GM19467 (cell line): ENCODE data around the gene AFAP1L2.
"Not testable (repeated sequence)": the region's sequence is repeated elsewhere in the genome, so short reads cannot be mapped to it uniquely, and the experiment has no call there.

Experiments
- ATAC-seq: cut with Tn5 transposase; IDR thresholded peaks from one replicate; pipeline ENCODE4 v1.9.1; 2021; ENCODE audit warnings: mild to moderate bottlenecking, moderate library complexity; ENCODE audit not compliant: unreplicated experiment

The AFAP1L2 gene

GRCh38 chr10:114364726-114365125 lies 39.6 kb downstream of the AFAP1L2 start:
- no peak for ATAC-seq

- ATAC-seq: no peak
Observed at GRCh38 chr10:114363745-114364454, 40.4 kb downstream of the AFAP1L2 start.

GRCh38 chr10:114362826-114363355 lies 41.4 kb downstream of the AFAP1L2 start:
- ATAC-seq: no peak

- no peak for ATAC-seq
Observed at GRCh38 chr10:114359953-114360345, 44.4 kb downstream of the AFAP1L2 start.

- ATAC-seq: no peak
Observed at GRCh38 chr10:114359041-114359952, 45.0 kb downstream of the AFAP1L2 start.

GRCh38 chr10:114357515-114357996 lies 46.7 kb downstream of the AFAP1L2 start:
- no peak for ATAC-seq

- no peak for ATAC-seq
Observed at GRCh38 chr10:114356751-114357514, 47.4 kb downstream of the AFAP1L2 start.

- no peak for ATAC-seq
Observed at GRCh38 chr10:114356126-114356525, 48.2 kb downstream of the AFAP1L2 start.

GRCh38 chr10:114353383-114353782 lies 50.9 kb downstream of the AFAP1L2 start:
- ATAC-seq: no peak

- ATAC-seq: no peak
Observed at GRCh38 chr10:114352653-114353298, 51.5 kb downstream of the AFAP1L2 start.

GRCh38 chr10:114350751-114351150 lies 53.6 kb downstream of the AFAP1L2 start:
- no peak for ATAC-seq

GRCh38 chr10:114349522-114350215 lies 54.6 kb downstream of the AFAP1L2 start:
- no peak for ATAC-seq

GRCh38 chr10:114349071-114349470 lies 55.2 kb downstream of the AFAP1L2 start:
- not testable (repeated sequence) for ATAC-seq

- ATAC-seq: no peak
Observed at GRCh38 chr10:114347791-114348190, 56.5 kb downstream of the AFAP1L2 start.

GRCh38 chr10:114347241-114347640 lies 57.1 kb downstream of the AFAP1L2 start:
- ATAC-seq: no peak

- no peak for ATAC-seq
Observed at GRCh38 chr10:114346176-114347031, 57.9 kb downstream of the AFAP1L2 start.

- no peak for ATAC-seq
Observed at GRCh38 chr10:114345701-114346100, 58.6 kb downstream of the AFAP1L2 start.

GRCh38 chr10:114343623-114344505 lies 60.4 kb downstream of the AFAP1L2 start:
- no peak for ATAC-seq
